ENCODE results near the gene UBTD2. TPM values are rescaled to one million over a fixed set of nuclear protein-coding genes. Genes with fewer than 3 reads are reported as not detected.

The UBTD2 gene
- polyA plus RNA-seq, 1 donor (not counting 4 experiments of a cell fraction or from before 2014, with no cell fraction given): 16.2 TPM

- TF ChIP-seq EZH2 (IDR thresholded peaks at IDR 0.05; ENCODE audit: low read length): no peak
- TF ChIP-seq CTCF (optimal IDR thresholded peaks at IDR 0.05 in 1 of 3, IDR thresholded peaks at IDR 0.05 in 1 of 3, conservative IDR thresholded peaks at IDR 0.05 in 1 of 3; ENCODE audit: extremely low read depth in 1 of 3, insufficient read depth in 2 of 3, low read length in 3 of 3): no peak
- Histone ChIP-seq H3K27me3 (ENCODE audit: control insufficient read depth, extremely low read depth, insufficient read depth, low read length) (no peaks in the 10 kb centered on the region), H3K79me2 (ENCODE audit: control insufficient read depth, insufficient read depth, low read length) (peaks cover 63% of the 10 kb centered on the region), H3K4me3 (ENCODE audit: control insufficient read depth in 2 of 3, extremely low read depth in 1 of 3, insufficient read depth in 2 of 3, low read depth in 1 of 3, low read length in 3 of 3) (no peak overlapping the region), H2AFZ (ENCODE audit: control insufficient read depth, low read length) (no peak overlapping the region), H3K9me1 (ENCODE audit: control insufficient read depth, extremely low read depth, insufficient read depth, low read length) (no peaks in the 10 kb centered on the region), H3K27ac (ENCODE audit: control insufficient read depth, insufficient read depth, low read length) (no peak overlapping the region), H3K4me1 (ENCODE audit: control insufficient read depth, extremely low read depth, insufficient read depth, low read length) (no peaks in the 10 kb centered on the region), H3K9ac (ENCODE audit: control insufficient read depth, extremely low read depth, insufficient read depth, low read length) (no peak overlapping the region), H3K9me3 (ENCODE audit: control insufficient read depth, low read depth, low read length) (no peaks in the 10 kb centered on the region), H3K4me2 (ENCODE audit: control insufficient read depth, extremely low read depth, insufficient read depth, low read depth, low read length) (no peak overlapping the region), H4K20me1 (ENCODE audit: control insufficient read depth, extremely low read depth, insufficient read depth, low read length) (peaks cover 5% of the 10 kb centered on the region), H3K36me3 (ENCODE audit: control insufficient read depth in 2 of 2, extremely low read depth in 1 of 2, insufficient read depth in 2 of 2, low read length in 2 of 2) (peaks cover 0 to 3% of the 10 kb centered on the region in 2 experiments)
- no peak for FAIRE-seq
- DNase-seq (ENCODE audit: low read depth, low spot score): no peak
- dilution Hi-C loops (cut with MboI; ENCODE audit: extremely low pct_ligation_motif_present, low sequenced_read_pairs): no loop called here
Observed at GRCh38 chr5:172264815-172265395, 18.7 kb downstream of the UBTD2 start.

GRCh38 chr5:172255444-172255843, 28.1 kb downstream of the UBTD2 start:
- Histone ChIP-seq H3K79me2 (ENCODE audit: control insufficient read depth, insufficient read depth, low read length) (peaks cover 3% of the 10 kb centered on the region), H3K36me3 (ENCODE audit: control insufficient read depth in 2 of 2, extremely low read depth in 1 of 2, insufficient read depth in 2 of 2, low read length in 2 of 2) (peaks cover 0 to 4% of the 10 kb centered on the region in 2 experiments), H3K4me1 (ENCODE audit: control insufficient read depth, extremely low read depth, insufficient read depth, low read length) (no peaks in the 10 kb centered on the region), H3K27me3 (ENCODE audit: control insufficient read depth, extremely low read depth, insufficient read depth, low read length) (no peaks in the 10 kb centered on the region), H4K20me1 (ENCODE audit: control insufficient read depth, extremely low read depth, insufficient read depth, low read length) (no peaks in the 10 kb centered on the region), H3K9ac (ENCODE audit: control insufficient read depth, extremely low read depth, insufficient read depth, low read length) (no peak overlapping the region), H2AFZ (ENCODE audit: control insufficient read depth, low read length) (no peak overlapping the region), H3K27ac (ENCODE audit: control insufficient read depth, insufficient read depth, low read length) (no peak overlapping the region), H3K9me3 (ENCODE audit: control insufficient read depth, low read depth, low read length) (peaks cover 3% of the 10 kb centered on the region), H3K4me3 (ENCODE audit: control insufficient read depth in 2 of 3, extremely low read depth in 1 of 3, insufficient read depth in 2 of 3, low read depth in 1 of 3, low read length in 3 of 3) (no peak overlapping the region), H3K9me1 (ENCODE audit: control insufficient read depth, extremely low read depth, insufficient read depth, low read length) (no peaks in the 10 kb centered on the region), H3K4me2 (ENCODE audit: control insufficient read depth, extremely low read depth, insufficient read depth, low read depth, low read length) (no peak overlapping the region)
- dilution Hi-C loops (cut with MboI; ENCODE audit: extremely low pct_ligation_motif_present, low sequenced_read_pairs): no loop called here
- no peak for TF ChIP-seq CTCF (optimal IDR thresholded peaks at IDR 0.05 in 1 of 3, IDR thresholded peaks at IDR 0.05 in 1 of 3, conservative IDR thresholded peaks at IDR 0.05 in 1 of 3; ENCODE audit: extremely low read depth in 1 of 3, insufficient read depth in 2 of 3, low read length in 3 of 3)
- no peak for TF ChIP-seq EZH2 (IDR thresholded peaks at IDR 0.05; ENCODE audit: low read length)
- DNase-seq (ENCODE audit: low read depth, low spot score) (no peak), FAIRE-seq (no peak)

All from keratinocyte (primary cell).